NCI-H1048 (cell line): ENCODE results near the gene MATK.

Experiments used
- DNase-seq: peaks from one replicate; lab custom pipeline; 2025; lab: John Stamatoyannopoulos, UW

Gene MATK

DNA sequence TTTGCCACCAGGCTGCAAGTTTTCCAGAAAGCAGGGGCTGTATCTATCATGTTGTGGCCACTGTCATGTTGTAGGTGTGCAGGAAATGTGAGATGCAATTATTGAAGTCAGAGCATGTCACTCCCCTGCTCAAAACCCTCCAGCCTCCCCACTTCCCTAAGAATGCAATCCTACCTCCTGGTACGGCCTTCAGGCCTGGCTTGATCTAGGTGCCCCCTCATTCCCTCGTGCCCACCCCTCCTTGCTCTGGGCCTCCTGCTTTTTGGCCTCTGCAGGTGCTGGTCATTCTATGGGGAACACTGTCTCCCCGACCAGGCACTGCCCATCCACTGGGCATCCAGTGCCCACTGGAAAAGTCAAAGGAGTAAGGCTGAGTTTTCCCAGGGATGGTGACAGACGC lies 28.5 kb upstream of the MATK start:
- no peak for DNase-seq

DNA sequence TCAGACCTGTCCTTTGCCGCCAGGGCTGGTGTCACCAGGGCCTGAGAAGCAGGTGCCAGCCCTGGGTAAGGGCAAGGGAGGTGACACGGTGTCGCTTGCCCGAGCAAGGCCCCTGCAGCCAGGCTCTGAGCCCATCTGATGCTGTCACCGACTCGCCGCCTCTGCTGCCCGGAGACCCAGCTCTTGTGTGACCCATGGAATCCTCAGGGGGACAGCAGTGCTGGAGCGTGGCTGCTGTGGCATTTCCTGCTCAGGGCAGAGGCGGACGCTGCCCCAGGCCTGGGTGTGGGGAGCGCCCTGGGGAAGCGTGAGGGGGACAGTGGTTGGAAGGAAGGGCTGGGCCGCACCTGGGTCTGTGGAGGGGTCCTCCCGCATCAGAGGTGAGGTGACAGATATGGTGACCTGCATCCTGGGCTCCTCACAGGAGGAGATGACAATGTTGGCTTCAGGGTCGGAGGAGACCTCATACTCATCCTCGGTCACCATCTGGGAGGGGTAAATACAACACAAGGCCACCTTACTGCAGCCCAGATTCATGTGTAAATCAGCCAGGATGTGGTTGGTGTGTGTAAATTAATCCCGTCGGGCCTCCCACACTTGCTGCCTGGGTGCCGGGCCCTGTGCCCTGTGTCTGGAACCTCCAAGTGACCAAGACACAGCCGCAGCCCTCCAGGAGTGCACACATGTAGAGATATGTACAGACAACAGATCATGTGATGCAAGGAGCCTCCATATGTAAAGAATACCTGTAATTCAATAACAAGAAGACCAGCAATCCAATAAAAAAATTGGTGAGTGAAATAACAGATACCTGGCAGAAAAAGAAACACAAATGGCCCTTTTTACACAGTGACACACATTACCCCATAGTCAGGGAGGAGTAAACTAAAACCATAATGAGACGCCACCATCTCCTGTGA lies 27.6 kb upstream of the MATK start:
- DNase-seq, result no peak

DNA sequence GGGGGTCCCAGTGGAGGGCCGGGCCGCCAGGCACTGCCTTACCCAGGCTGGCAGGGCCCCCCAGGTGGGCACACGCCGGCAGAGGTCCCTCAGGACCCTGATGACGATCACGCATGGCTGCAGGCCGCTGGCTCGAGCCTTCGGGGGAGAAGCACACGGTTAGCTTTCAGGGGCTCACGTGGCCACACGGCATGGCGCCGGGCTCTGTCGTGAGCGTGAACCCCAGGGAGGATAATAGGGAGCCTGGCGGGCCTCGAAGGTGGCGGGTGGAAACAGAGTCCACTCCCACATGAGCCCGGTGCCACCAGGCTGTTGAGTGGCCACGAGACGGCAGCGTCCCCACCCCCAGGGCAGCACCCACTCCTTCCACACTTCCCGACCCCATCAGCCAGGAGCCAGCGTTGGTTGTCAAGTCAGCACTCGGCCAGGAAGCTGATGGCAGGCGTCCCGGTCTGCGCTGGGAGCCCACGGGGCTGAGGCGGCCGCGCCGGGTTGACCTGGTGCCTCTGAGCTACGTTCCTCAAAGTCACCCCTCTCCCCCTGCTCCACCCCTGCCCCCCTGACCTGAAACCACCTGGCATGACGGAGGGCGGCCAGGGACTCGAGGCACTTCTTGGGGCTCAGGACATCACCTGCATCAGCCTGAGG lies 24.7 kb upstream of the MATK start:
- DNase-seq, result no peak

DNA sequence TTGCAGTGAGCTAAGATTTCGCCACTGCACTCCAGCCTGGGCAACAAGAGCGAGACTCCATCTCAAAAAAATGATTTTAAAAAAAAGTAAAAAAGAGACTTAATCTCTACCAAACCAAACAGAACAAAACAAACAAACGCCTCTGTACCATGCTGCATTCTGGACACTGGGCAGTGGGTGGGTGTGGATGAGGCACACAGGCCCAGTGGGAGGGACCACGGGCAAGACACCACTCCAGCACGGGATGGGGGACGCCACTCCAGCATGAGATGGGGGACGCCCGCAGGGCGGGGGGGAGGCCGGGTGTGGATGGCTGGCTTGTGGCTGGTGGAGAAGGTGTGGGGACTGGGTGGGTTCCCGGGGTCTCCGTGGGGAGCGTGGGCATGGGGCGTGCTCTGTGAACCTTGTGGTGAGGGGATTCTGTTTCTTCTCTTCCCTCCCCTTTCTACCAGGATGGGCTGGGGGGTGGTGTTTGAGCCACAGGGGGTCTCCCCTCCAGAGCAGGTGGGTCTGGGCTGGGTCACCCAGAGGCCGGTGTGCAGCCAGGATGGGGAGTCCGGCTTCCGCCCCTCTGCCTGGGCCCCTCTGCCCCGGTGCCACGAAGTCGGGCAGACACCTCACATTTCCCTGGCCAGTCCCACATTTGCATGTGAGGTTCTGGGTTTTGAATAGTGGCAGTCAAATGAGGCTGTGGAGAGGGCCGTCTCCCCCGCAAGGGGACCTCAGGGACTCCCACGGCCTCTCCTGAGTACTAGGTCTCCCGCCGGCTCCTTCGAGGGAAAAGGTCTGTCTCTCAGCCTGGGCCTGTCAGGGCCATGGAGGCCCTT lies 23.9 kb upstream of the MATK start:
- no peak for DNase-seq

DNA sequence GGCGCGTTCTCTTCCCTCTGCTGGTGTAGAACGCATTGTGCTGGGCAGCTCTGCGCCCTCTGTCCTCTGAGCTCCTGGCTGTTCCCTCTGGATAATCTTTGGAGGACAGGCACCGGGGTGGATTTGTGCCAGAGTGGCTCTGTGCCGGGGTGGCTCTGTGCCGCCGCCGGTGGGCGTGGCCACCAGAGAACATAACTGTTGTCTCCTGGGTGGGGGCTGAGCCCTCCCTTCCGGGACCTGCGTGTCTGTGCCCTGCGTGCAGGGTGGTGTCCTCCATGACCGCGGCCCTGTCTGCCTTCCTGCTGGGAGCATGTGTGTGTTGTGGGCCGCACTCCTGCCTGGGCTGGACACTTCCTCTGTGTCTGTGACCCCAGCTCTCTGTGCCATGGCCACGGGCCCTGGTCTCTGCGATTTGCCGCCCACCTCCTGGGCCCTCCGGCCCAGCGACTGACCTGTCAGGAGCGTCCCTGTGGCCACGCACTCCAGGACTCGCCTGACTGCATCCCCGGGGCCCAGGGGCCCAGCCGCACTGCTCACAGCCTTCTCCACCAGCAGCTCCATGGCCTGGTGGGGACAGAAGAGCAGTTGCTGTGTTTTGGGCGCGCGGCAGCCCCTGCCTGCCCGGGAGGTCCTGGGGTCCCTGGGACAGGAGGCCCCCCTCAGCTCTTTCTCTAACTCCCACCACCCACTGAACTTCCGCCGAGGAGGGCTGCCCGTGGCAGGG lies 22.4 kb upstream of the MATK start:
- no peak for DNase-seq

DNA sequence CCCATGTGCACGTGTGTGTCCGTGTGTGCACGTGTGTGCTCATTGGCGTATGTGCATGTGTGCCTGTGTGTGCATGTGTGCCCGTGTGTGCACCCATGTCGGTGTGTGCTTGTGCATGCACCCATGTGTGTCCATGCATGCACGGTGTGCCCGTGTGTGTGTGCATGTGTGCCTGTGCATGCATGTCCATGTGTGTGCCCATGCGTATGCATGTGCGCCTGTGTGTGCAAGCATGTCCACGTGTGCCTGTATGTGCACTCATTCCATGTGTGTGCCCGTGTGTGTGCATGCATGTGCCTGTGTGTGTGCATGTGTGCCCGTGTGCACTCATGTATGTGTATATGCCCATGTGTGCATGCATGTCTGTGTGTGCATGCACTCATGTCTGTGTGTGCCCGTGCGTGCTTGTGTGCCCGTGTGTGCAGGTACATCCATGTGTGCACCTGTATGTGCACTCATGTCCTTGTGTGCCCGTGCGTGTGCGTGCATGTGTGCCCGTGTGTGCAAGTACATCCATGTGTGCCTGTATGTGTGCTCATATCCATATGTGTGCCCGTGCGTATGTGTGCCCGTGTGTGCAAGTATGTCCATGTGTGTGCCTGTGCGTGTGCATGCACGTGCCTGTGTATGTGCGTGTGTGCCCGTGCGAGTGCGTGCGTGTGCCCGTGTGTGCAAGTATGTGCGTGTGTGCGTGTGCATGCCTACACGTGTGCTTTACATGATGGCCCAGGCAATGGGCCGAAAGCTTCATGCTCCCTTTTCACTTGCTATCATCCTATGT lies 21.6 kb upstream of the MATK start:
- no peak for DNase-seq

DNA sequence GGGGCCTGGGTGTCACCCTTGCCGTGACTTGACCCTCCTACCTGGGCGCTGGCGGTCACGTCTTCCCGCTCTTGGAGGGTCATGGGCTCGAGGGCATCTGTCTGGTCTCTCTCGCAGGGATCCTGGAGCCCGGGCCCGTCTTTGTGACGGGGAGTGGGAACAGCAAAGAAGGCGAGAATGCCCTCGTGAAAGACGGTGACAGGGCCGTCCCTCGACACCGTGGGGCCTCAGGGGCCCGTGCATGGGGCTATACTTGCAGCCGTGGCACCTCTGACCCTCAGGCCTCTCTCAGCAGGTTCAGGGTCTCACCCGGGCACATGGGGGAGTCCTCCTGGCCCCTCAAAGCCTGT lies 20.9 kb upstream of the MATK start:
- DNase-seq, result no peak

DNA sequence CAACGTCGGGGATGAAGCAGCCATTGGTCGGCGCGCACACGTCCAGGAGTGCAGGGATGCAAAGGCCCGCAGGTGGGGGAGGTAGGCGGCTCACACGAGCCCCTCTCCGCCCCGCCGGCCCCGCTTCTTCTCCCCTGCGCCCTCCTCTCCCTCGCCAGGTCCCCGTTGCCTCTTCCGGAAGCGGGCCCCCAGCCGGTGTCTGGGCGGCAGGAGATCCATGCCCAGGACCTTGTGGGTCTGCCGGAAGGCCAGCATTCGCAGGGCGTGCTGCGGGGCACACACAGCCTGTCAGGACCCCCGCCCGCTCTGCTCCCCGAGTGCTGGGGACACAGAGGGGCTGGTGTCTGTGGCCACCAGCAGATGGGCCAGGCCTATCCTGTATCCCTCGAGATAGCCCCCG lies 19.7 kb upstream of the MATK start:
- DNase-seq, result no peak

DNA sequence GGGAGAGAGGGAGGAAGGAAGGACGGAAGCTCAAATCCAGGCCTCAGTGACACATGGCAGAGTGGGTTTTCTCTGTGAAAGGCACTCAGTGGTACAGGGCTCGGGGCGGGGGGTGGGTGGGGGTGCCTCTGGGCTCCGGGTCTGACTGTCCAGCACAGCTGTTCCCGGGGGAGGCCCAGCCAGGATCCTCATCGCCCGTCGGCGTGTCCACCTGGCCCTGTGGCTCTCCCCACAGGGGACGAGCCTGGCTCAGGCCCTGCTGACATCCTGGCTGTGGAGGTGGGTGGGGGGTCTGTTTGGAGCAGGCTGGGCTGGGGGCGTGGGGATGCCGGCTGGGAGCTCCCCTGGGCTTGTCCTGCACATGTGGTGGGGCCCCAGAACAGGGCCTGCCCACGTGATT lies 18.2 kb upstream of the MATK start:
- DNase-seq, result no peak

DNA sequence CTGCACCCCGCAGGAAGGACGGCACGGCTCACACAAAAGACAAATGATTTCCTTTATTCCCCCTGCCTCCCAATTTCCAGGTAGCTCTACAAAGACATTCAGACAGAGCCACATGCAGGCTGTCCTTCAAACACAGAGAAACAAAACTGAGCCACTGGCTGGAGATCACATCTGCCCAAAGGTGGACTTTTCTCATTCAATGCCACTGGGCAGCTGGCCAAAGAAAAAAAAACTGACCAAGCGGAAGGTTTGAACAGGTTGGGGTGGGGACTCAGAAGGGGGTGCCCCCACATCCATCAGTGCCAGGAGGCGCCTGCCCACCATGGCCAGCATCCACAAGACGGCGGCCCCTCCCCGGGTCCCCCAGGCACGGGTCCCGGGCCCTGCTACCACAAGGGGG lies 17.8 kb upstream of the MATK start:
- DNase-seq, result no peak

DNA sequence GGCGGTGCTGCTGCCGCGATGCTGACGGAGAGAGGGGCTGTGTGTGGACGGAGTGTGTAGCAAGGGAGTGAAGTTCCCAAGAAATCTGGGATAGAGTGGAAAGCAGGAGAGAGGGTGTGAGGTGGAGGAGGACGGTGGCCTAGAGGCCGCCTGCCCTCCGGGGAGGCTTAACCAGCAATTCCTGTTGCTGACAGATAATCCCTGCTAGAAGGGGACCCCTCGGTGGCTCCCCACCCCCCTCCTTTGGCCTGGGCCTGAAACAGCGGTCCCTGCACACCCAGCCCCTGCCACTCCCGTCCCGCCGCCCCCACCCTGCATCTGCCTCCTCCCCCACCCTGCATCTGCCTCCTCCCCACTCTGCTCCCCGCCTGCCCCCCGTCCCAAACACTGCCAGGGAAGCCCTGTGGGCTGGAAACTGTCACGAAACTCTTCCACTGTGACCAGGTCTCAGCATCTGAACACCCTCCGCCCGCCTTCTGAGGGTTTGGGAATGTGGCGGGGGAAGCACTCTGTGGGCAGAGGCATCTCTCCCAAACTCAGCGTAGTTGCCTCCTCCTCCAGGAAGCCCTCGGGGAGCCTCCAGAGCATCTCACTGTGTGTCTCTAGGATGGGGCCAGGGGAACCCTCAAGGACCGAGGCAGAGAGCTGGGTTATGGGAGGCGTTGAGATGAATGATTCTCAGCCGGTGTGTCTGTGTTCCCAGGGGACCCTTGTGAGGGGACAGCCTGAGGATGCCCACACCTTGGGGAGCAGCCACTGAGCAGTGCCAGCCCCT lies 17.1 kb upstream of the MATK start:
- no peak for DNase-seq

DNA sequence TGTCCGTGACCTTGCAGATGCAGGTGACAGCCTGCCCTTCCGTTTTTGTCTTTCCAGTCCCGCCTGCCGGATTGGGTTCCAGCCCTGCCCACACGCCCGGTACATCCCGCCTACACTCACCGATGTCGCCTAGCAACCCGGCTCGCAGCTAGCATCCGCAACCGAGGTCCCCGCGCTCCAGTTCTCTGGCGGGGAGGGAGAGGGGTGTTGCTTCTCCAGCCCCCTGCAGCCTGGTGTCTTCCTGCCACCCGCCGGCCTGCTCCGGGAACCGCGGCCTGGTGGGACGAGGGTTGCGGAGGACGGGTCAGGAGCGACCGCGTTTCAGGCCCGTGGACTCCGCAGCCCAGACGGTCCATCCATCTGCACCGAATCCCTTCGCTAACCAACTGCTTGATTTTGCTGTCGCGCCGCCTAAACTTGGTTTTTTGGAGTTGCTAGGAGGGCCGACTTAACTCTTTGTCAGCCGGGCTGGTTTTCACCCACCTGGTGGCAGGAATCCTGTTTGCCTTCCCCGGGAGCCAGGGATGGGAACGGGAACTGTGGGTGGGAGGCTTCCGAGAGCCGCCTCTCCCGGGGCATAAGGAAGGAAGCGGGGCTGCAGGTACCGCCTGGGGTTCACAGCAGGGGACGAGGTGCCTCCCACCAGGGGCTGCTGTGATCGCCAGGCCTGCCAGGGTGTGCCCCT lies 15.4 kb upstream of the MATK start:
- DNase-seq, result no peak

DNA sequence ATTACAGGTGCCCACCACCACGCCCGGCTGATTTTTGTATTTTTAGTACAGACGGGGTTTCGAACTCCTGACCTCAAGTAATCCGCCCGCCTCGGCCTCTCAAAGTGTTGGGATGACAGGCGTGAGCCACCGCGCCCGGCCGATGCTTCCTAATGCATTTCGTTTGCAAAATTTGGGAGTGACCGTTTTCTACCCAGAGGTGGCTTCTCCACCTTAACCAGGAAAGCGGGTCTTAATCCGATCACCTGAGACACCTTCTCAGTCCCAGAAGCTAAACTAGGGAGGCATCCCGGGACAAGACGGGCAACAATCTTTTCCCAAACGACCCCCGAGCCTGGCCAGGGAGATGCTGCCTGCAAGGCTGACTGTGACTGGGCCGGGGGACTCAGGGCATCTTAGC lies 14.8 kb upstream of the MATK start:
- DNase-seq, result no peak

DNA sequence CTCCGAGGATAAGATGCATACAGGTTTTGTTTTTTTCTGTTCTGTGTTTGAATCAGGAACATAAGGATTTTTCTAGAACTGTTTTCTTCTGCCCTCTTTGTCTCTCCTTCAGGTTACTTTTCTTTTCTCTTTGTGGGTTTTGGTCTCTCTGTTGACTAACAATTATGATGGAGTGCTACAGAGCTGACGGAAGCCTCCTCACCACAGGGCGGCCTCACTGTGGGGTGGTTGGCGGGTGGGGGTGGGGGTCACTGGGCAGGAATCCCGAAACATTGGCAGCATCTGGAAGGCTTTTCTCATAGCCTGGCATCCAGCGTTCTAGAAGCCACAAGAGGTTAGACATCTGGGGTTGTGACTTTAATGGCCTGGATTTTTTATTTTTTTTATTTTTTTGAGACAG lies 12.0 kb upstream of the MATK start:
- DNase-seq, result no peak

DNA sequence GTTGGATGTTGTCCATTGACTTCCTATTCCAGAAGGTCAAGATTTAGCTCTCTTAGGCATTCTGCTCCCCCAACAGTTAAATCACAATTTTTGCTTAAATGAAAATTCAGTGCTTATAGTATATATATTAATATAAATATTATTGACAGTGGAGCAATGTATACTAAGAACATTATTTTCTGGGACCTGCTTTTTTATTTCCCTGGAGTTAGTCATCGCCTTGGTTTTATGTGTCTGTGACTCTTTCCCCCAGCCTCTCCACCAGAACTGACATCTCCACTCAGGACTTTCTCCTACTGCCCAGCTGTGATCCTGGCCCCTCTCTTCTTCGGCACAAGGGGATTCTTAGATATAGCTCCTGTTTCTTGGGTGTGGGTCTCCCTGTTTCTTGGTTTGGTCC lies 10.2 kb upstream of the MATK start:
- no peak for DNase-seq

DNA sequence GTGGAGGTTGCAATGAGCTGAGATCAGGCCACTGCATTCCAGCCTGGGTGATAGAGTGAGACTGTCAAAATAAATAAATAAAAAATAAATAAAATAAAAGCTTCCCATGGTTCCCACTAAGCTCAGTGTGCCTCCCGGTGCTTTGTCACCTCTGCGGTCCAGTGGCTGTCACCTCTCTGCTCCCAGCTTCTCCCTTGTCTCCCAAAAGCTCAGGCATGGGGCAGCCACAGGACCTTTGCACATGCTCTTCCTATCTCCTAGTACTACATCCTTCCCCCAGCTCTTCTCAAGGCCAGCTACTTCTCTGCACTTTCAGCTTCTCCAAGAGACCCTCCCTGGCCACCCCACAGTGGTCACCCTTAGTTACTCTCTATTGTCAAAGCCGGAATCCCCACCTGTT lies 7.6 kb upstream of the MATK start:
- DNase-seq, result no peak

DNA sequence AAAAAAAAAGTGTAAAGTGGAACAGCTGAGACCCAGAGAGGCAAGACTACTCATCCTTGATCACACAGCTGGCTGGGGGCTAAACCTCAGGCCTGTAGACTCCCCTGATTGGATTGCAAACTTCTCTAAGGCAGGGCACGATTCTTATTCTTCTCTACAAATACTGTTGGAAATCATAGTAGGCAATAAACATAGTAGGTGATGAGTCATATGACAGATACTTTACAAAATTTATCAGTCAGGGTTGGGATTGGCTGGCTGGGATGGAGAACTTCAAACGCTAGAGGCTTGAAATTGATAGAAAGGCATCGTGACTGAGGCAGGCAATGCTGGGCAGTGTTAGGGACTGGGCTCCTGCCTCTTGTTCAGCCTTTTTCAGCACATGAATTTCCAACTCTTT lies 5.9 kb upstream of the MATK start:
- DNase-seq, result no peak

DNA sequence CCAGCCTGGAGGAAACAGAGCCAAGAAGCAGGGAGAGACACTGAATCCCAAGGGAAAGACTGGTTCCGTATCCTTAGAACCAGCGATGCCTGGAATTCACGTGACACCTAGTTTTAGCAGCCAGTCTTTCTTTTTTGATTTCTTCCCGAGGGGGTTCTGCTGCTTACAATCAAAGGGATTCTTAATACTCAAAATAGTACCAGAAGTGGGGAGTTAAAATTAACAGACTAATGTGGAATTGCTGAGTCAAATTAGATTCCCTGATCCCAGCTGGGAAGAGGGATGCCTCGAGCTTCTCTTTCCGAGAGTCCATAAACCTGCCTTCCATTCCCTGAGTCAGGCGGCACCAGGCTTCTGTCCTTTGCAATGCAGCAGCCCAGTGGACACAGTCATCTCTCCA lies 4.8 kb upstream of the MATK start:
- no peak for DNase-seq

DNA sequence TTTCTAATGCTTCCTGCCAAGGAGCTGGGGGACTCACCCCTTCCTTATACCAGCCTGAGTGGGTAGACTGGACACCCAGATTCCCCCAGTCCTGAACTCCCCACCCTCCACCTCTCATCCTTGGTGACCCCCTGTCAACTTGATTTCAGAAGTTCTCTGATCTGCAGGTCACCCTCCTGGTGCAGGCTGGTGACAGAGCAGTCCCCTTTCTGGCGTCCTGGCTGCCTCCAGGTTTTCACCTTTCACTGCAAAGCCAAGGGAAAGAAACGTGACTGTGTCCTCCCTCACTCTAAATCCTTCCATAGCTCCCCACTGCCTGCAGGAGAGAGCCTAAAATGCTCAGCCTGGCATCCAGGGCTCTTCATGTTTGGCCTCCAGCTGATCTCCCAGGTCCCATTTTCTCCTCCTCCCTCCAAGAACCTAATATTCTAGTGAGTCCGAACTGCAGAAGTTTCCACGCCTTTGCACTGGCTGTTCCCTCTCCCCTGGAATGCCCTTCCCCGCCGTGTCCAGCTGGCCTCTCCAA lies 4.1 kb upstream of the MATK start:
- DNase-seq, result no peak
